A549 (cell line): ENCODE measurements around the gene SCFD1.

Experiments used
- CTCF ChIP-seq: fragments of >200 bp; sonication (Bioruptor Twin); formaldehyde crosslinking; IDR thresholded peaks from 3 replicates; pipeline ENCODE4 v1.5.1; 2016
- RAD21 ChIP-seq, 2 experiments: fragments of >200 bp in 1 of 2; sonication (Bioruptor Twin) in 1 of 2; formaldehyde crosslinking in 1 of 2; IDR thresholded peaks in 1 of 2; conservative IDR thresholded peaks in 1 of 2; 2 replicates in 1 of 2; 3 replicates in 1 of 2; pipeline ENCODE4 v1.6.1; 2012 to 2018; ENCODE audit warnings: inconsistent platforms in 1 of 2

DNA sequence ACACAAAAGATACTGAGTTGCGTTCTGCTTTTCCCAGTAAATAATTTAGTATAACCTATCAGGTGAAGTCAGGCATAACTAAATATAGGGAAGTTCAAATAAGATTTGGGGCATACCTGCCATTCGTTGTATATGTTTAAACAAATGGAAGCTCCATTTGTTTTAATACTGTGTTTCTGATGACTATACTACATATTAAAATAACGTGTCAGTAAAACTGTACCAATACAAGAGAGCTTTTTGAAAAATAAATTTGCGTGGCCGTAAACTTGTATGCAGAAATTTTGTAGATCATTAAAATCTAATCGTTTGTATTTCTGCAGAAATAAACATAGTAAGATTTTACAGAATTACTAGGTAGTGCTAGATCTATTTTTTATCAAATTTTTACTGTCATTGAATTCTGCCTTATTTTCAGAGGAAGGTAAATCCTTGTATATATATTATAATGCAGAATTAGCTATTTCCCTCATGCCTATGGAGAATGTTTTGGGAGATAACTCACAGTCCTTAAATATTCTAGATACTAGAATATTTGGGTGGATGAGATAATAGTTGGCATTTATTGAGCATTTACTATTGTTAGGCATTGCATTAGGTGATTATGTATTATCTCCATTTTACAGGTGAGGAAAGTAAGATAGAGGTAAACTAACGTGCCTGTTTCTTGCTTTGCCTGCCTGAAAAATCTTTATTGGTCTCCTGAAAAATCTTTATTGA is 1.5 kb downstream of the SCFD1 start:
- TF ChIP-seq RAD21 (conservative IDR thresholded peaks at IDR 0.05 in 1 of 2, IDR thresholded peaks at IDR 0.05 in 1 of 2) (no peak), CTCF (no peak)
